IPS-18a (cell line): ENCODE data around the gene SLC17A5.

Experiments
- H3K27ac ChIP-seq: one replicate; pipeline ENCODE4 v1.5.1; 2013; ENCODE audit warnings: low read length
- H3K27me3 ChIP-seq: one replicate; pipeline ENCODE4 v1.6.1; 2013; ENCODE audit warnings: mild to moderate bottlenecking, low read length; ENCODE audit not compliant: control insufficient read depth, insufficient read depth
- H3K36me3 ChIP-seq: one replicate; pipeline ENCODE4 v1.6.1; 2013; ENCODE audit warnings: low read depth, low read length; ENCODE audit not compliant: control insufficient read depth
- H3K4me1 ChIP-seq: one replicate; pipeline ENCODE4 v1.6.1; 2013; ENCODE audit warnings: low read depth, low read length; ENCODE audit not compliant: control insufficient read depth
- H3K4me3 ChIP-seq: one replicate; pipeline ENCODE4 v1.5.1; 2013; ENCODE audit warnings: low read length
- H3K9ac ChIP-seq: one replicate; pipeline ENCODE4 v1.6.1; 2013; ENCODE audit warnings: mild to moderate bottlenecking, low read length, moderate library complexity
- H3K9me3 ChIP-seq: one replicate; pipeline ENCODE4 v1.6.1; 2013; ENCODE audit warnings: low read depth, low read length; ENCODE audit not compliant: control insufficient read depth

Gene SLC17A5

GRCh38 chr6:73657201-73657600 lies 3.4 kb upstream of the SLC17A5 start:
- Histone ChIP-seq H3K27ac (no peak overlapping the region), H3K4me3 (no peak overlapping the region), H3K27me3 (no peaks in the 10 kb centered on the region), H3K36me3 (no peaks in the 10 kb centered on the region), H3K9me3 (no peaks in the 10 kb centered on the region), H3K4me1 (peaks cover 7% of the 10 kb centered on the region), H3K9ac (no peak overlapping the region)

- no peaks in the 10 kb centered on the region for H3K36me3 ChIP-seq
- H3K27ac ChIP-seq = no peak overlapping the region
- H3K9ac ChIP-seq = no peak overlapping the region
- H3K4me1 ChIP-seq = peaks cover 7% of the 10 kb centered on the region
- H3K27me3 ChIP-seq = no peaks in the 10 kb centered on the region
- H3K9me3 ChIP-seq = no peaks in the 10 kb centered on the region
- no peak overlapping the region for H3K4me3 ChIP-seq
These were observed 2.8 kb upstream of the SLC17A5 start for GRCh38 chr6:73656531-73657145.

- Histone ChIP-seq H3K4me3 (peak overlapping the region; percentile 94), H3K9ac (no peak overlapping the region), H3K27me3 (no peaks in the 10 kb centered on the region), H3K9me3 (no peaks in the 10 kb centered on the region), H3K27ac (no peak overlapping the region), H3K4me1 (peaks cover 7% of the 10 kb centered on the region), H3K36me3 (no peaks in the 10 kb centered on the region)
These were observed 1.6 kb upstream of the SLC17A5 start for GRCh38 chr6:73655341-73655917.

- H3K27me3 ChIP-seq = no peaks in the 10 kb centered on the region
- H3K9me3 ChIP-seq = no peaks in the 10 kb centered on the region
- peak overlapping the region; percentile 67 for H3K9ac ChIP-seq
- peaks cover 7% of the 10 kb centered on the region for H3K4me1 ChIP-seq
- H3K36me3 ChIP-seq = no peaks in the 10 kb centered on the region
- no peak overlapping the region for H3K27ac ChIP-seq
- peak overlapping the region; percentile 94 for H3K4me3 ChIP-seq
These were observed 888 bp downstream of the SLC17A5 start for GRCh38 chr6:73652637-73653570.

GRCh38 chr6:73649783-73650182 lies 4.0 kb downstream of the SLC17A5 start:
- H3K9ac ChIP-seq = no peak overlapping the region
- no peaks in the 10 kb centered on the region for H3K9me3 ChIP-seq
- H3K4me1 ChIP-seq = peaks cover 6% of the 10 kb centered on the region
- H3K36me3 ChIP-seq = no peaks in the 10 kb centered on the region
- H3K4me3 ChIP-seq = no peak overlapping the region
- no peak overlapping the region for H3K27ac ChIP-seq
- no peaks in the 10 kb centered on the region for H3K27me3 ChIP-seq

- no peak overlapping the region for H3K27ac ChIP-seq
- no peaks in the 10 kb centered on the region for H3K27me3 ChIP-seq
- peaks cover 3% of the 10 kb centered on the region for H3K4me1 ChIP-seq
- H3K9ac ChIP-seq = no peak overlapping the region
- H3K4me3 ChIP-seq = no peak overlapping the region
- H3K36me3 ChIP-seq = no peaks in the 10 kb centered on the region
- H3K9me3 ChIP-seq = no peaks in the 10 kb centered on the region
These were observed 5.6 kb downstream of the SLC17A5 start for GRCh38 chr6:73648166-73648565.

- H3K4me3 ChIP-seq = peak overlapping the region; percentile 57
- H3K9me3 ChIP-seq = no peaks in the 10 kb centered on the region
- H3K4me1 ChIP-seq = peaks cover 3% of the 10 kb centered on the region
- no peaks in the 10 kb centered on the region for H3K36me3 ChIP-seq
- no peaks in the 10 kb centered on the region for H3K27me3 ChIP-seq
- no peak overlapping the region for H3K27ac ChIP-seq
- H3K9ac ChIP-seq = peak overlapping the region; percentile 46
These were observed 8.7 kb downstream of the SLC17A5 start for GRCh38 chr6:73644941-73645591.

- Histone ChIP-seq H3K9ac (no peak overlapping the region), H3K4me3 (no peak overlapping the region), H3K4me1 (peaks cover 3% of the 10 kb centered on the region), H3K36me3 (peaks cover 5% of the 10 kb centered on the region), H3K27ac (no peak overlapping the region), H3K9me3 (no peaks in the 10 kb centered on the region), H3K27me3 (no peaks in the 10 kb centered on the region)
These were observed 9.8 kb downstream of the SLC17A5 start for GRCh38 chr6:73644030-73644429.

- no peaks in the 10 kb centered on the region for H3K27me3 ChIP-seq
- no peak overlapping the region for H3K27ac ChIP-seq
- H3K9me3 ChIP-seq = no peaks in the 10 kb centered on the region
- no peak overlapping the region for H3K9ac ChIP-seq
- H3K36me3 ChIP-seq = peaks cover 6% of the 10 kb centered on the region
- H3K4me3 ChIP-seq = no peak overlapping the region
- H3K4me1 ChIP-seq = peaks cover 3% of the 10 kb centered on the region
These were observed 11.3 kb downstream of the SLC17A5 start for GRCh38 chr6:73642530-73642929.

- Histone ChIP-seq H3K9ac (no peak overlapping the region), H3K4me1 (peaks cover 3% of the 10 kb centered on the region), H3K27me3 (no peaks in the 10 kb centered on the region), H3K27ac (no peak overlapping the region), H3K36me3 (peaks cover 6% of the 10 kb centered on the region), H3K4me3 (no peak overlapping the region), H3K9me3 (no peaks in the 10 kb centered on the region)
These were observed 13.5 kb downstream of the SLC17A5 start for GRCh38 chr6:73640179-73640750.

GRCh38 chr6:73639040-73639439 lies 14.8 kb downstream of the SLC17A5 start:
- H3K4me1 ChIP-seq = no peaks in the 10 kb centered on the region
- no peak overlapping the region for H3K9ac ChIP-seq
- no peak overlapping the region for H3K4me3 ChIP-seq
- peaks cover 6% of the 10 kb centered on the region for H3K36me3 ChIP-seq
- H3K9me3 ChIP-seq = no peaks in the 10 kb centered on the region
- no peak overlapping the region for H3K27ac ChIP-seq
- H3K27me3 ChIP-seq = no peaks in the 10 kb centered on the region
